DMS 273 (cell line): ENCODE results near the gene IL18BP.

Source experiments
- DNase-seq: peaks from one replicate; lab custom pipeline; 2025; ENCODE audit not compliant: unreplicated experiment; lab: John Stamatoyannopoulos, UW

Gene IL18BP

DNA sequence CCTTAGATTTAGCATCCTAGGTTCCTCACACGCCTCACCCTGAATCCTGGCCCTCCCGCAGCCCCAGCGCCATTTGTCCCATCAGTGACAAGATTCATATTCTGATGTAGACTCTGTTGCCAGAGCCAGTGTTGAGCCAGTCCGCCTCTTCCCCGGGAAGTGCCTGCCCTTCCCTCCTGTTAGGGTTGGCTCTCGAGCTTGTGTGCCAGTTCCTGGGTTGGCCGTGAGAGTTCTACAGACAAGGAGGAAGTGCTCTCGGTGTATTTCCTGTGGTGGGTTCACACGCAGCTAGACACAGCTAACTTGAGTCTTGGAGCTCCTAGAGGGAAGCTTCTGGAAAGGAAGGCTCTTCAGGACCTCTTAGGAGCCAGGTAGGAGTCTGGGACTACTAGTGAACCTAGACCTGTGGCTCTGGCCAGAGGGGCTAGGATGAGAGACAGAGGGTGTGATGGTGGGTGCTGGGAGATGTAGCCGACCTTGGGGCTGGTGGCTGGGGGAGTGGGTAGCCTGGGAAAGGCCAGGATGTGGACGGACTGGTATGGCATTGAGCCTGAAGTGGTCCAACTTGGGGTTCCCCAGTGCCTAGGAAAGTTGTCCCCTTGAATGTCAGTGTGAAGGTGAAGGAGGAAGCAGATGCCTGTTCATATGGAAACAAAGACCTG, at the start of gene IL18BP:
IL18BP (plus strand) TSS at position 261 of the 662 bp plus-strand sequence. CDS start 1,076 bp downstream, outside the sequence.
- DNase-seq: no peak

DNA sequence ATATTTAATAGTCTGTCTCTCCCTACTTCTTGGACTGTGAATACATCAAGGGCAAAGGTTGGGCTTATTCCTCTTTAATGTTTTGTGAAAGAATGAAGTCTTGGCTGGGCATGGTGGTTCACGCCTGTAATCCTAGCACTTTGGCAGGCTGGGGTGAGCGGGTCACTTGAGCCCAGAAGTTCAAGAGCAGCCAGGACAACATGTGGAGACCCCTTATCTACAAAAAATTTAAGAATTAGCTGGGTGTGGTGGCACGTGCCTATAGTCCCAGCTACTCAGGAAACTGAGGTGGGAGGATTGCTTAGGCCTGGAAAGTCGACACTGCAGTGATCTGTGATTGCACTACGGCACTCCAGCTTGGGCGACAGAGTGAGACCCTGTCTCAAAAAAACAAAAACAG, 49.7 kb upstream of the IL18BP start:
- DNase-seq: no peak

DNA sequence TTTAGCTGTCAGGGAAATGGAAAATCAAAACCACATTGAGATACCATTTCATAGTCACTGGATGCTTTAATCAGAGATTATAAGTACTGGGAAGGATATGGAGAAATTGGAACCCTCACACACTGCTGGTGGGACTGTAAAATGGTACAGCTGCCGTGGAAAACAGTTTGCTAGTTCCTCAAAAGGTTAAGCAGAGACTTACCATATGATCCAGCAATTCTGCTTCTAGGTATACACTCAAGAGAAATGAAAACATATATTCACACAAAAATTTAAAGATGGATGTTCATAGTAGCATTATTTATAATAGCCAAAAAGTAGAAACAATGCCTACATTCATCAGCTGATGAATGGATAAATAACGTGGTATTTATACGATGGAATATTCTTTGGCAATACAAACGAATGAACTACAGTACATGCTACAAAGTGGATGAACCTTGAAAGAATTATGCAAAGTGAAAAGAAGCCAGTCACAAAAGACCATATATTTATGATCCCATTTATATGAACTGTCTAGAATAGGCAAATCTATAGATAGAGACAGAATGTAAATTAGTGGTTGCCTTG, 46.9 kb upstream of the IL18BP start:
- no peak for DNase-seq

DNA sequence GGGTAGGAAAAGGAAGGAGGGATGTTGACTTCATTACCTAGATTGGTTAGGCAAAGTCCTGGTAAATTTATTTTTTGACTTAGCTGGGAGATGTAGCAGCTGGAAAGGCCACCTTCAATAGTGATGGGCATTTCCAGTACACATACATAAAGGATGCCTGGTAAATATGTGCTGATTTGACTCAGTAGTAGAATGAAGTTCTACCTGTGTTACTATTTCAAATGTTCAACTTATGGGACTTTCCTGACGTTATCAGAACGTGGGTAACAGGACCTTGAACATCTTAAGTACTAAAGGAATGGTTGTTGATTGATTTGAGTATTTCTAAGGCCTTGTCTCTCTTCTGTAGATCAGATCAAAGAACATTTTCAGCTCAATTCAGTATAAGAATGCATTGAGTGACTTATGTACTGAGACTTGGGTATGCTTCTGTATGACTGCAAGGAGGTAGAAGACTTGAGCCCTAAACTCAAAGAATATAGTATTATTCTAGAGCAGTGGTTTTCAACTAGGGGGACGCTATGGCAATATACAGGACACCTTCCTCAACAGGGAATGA, 42.7 kb upstream of the IL18BP start:
- DNase-seq: no peak

DNA sequence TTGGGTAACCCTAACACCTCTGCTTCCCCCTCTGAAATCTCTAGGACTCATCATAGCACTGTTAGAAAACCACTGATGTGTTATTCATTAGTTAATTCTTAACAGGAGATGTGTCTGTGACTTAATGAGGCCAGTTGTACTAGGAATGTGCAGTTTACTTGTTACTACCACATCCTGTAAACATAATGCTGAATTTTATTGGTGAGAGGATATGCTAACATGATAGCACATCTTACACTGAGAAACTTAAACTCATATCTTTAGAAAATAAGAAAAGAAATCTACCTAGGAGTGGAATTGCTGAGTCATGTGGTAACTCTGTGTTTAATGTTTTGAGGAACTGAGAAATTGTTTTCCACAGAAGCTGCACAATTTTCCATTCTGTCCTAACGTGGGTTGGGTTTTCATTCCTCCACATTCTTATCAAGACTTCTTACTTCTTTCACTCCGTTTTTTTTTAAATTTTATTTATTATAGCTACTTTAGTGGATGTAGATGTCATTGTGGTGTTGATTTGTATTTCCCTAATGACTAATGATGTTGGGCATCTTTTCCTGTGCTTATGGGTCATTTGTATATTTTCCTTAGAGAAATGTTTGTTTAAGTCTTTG, 36.2 kb upstream of the IL18BP start:
- no peak for DNase-seq

DNA sequence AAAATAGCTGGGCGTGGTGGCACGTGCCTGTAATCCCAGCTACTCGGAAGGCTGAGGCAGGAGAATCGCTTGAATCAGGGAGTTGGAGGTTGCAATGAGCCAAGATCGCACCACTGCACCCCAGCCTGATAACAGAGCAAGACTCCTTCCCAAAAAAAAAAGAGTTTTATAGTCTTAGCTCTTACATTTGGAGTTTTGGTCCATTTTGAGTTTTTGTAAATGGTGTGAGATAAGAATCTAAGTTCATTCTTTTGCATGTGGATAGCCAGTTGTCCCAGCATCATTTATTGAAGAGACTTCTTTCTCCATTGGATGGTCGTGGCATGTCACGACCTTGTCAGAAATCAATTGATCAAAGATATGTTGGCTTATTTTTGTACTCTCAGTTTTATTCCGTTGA, 35.2 kb upstream of the IL18BP start:
- DNase-seq: no peak

DNA sequence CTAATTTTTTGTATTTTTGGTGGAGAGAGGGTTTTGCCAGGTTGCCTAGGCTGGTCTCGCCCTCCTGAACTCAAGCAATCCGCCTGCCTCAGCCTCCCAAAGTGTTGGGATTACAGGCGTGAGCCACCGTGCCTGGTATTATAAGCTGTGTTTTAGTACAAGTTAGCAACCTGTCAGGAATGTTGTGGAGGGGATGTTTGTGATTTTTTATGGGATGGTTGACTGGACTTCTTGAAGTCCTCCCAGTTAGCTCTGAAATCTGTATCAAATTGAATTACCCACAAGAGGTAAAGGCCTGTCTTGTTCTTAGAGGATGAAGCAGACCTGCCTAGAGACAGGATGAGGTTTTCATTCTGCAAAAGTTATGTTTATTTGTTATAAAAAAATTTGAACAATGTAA, 34.1 kb upstream of the IL18BP start:
- DNase-seq: no peak

DNA sequence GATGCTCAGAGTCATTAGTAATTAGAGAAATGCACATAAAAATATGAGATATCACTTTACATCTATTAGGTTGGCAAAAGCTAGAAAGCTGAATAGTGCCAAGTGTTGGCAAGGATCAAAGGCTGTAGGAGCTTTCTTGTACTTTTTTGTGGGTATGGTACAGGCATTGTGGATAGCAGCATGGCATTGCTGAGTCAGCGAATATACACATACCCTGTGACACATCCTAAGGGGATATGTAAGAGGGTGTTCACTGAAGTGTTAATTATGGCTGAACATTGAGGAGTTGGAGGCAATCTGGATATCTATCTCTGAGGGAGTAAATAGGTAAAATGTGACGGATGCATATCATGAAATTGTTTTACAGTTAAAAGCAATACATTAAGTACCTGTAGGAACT, 27.0 kb upstream of the IL18BP start:
- DNase-seq: no peak

DNA sequence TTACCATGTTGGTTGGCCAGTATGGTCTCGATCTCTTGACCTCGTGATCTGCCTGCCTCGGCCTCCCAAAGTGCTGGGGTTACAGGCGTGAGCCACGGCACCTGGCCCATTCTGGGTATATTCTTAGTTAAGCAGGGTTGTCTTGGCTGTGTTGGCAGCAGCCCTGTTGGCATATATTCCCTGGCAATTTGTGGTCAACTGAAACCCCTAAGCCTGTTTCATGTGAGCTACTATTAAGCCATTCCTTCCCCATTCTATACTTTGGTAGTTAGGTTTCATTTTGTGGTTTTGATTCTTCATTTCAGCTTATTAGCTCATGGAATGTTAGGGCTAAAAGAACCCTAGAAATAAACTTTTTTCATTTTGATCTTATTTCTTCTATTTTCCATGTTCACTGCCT, 22.2 kb upstream of the IL18BP start:
- no peak for DNase-seq

DNA sequence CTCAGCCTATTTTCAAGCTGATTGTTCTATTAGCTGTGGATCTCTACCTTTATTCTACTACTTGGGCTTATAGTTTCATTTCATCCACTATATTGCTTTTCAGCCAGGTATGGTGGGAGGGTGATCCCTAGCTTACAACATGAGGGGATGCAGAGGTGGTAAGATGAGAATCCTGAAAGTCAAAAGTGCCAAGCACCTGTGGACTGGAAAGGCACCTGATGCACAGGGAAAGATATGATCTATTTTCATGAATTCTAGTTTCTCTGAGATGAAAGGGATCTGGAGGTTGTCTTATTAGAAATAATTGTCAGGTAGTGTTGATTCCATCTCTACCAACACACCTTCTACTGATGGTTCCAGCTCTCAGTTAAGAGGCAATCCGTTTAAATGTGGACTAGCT, 21.6 kb upstream of the IL18BP start:
- DNase-seq: no peak

DNA sequence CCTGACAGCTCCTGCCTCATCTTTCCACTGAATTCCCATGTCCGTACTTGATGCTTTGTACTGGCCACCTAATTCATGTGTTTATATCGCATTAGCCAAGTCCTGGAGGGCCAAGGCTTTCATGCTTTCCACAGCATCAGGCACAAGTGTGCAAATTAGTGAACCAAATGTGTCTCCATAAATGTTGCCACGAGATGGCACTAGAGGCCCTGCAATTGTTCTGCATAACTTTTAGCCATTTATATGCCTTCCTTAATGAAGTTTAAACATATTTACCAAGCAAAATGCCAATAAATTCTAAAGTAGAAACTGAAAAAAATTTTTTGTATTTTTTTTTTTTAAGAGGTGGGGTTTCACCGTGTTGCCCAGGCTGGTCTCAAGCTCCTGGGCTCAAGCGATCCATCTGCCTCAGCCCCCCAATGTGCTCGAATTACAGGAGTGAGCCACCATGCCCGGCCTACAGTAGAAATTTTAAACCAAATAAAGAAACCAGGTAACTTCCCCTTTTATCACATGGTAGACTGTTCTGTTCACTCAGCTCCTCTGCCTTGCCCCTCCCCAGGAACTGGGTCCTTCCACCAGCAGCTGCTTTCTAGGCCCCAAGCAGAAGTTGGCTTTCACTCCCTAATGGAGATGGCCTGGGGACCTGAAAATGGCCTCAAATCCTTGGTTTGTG, 20.8 kb upstream of the IL18BP start:
- DNase-seq: peak; percentile 63

DNA sequence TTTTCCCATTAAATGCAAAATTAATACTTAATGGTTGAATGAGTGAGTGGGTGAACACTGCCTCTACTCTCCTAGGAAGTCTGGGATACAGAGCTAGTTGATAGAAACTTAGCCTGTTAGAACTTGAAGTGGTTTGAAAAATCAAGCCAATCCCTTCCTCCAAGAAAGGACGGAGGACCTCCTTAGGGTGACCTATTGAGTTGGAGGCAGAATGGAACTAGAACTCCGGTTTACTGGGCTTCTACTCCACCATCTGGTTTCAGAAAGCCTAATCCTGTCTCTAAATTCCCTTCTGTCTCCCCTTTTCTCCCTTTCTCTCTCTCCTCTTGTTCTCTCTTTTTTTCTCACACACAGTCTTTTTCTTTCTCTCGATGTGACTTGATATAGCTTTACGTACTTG, 19.6 kb upstream of the IL18BP start:
- no peak for DNase-seq

DNA sequence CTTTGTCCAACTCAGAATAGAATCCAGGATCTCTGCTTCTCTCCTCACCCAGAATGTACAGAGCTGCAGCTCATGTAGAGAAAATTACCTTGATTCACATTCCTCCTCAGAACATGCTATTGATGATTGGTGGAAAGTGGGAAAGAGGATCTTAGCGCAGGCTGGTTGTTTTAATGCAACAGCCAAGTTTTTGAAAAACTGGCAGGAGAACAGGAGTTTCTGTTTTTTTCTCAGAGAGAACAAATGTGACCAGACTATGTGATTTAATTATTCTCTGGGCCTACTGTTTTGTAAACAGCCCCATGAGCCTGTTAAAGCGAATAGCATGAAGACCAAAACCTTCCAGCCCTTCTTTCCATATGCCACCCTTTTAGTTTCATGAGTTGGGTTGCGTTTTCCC, 19.1 kb upstream of the IL18BP start:
- no peak for DNase-seq

DNA sequence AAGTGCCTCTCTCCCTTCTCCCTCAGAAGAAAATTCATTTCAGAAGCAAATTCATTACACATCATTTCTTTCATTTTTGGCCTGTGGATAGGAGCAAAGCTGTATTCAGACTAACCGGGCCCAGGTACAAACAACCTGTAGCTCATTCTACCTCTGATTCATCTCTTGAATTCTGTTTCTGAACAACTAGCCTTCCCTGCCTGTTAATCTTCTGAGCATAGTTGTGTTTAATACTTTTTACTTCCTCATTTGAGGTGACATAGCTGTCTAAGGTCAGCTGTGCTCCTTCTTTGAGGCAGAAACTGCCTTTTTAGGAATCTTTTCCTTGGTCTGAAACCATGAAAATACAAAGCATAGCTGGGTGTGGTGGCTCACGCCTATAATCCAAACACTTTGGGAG, 12.6 kb upstream of the IL18BP start:
- no peak for DNase-seq

DNA sequence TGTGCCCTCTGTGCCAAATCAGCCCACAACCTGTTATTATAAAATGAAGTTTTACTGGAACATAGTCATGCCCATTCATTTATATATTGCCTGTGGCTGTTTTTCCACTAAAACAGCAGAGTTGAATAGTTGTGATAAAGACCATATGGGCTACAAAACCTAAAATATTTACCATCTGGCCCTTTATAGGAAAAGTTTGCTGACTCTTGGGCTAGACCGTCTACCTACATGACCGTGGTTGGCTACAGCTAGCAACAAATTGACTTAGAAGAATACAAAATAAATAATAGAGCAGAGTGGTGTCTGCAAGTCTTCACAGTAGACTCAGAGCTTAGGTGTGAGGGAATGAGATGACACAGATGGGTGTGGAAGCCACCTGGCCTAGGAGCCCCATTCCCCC, 11.2 kb upstream of the IL18BP start:
- no peak for DNase-seq

DNA sequence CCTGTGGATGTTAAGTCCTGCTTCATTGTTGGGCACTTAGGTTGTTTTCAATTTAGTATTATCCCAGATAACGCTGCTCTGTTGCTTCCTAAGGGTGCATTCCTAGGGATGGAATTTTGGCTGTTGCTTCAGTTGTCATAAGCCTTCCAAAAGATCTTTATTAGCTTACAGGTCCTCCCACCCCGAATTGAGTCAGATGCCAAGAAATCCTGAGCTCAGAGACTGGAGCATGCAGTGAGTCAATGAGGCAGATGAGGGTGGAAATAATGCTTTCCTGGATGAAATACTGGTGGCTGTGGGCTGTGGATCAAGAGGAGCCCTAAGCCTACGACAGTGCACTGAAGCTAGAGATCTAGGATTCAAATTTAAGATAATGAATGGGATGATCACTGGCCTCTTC, 10.7 kb upstream of the IL18BP start:
- DNase-seq: no peak

DNA sequence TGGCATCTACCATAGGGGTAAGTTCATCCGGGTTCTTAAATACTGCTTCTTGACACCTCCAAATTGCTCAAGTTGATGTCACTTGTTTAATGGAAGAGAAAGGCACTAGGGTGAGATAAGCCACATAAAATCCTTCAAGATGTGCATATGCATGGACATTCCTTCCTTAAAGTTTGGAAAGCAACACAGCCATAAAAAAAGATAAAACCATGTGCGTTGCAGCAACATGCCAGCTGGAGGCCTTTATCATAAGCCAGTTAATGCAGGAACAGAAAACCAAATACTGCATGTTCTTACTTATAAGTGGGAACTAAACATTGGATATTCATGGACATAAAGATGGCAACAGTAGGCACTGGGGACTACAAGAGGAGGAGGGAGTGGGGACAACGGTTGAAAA, 8.0 kb upstream of the IL18BP start:
- no peak for DNase-seq

DNA sequence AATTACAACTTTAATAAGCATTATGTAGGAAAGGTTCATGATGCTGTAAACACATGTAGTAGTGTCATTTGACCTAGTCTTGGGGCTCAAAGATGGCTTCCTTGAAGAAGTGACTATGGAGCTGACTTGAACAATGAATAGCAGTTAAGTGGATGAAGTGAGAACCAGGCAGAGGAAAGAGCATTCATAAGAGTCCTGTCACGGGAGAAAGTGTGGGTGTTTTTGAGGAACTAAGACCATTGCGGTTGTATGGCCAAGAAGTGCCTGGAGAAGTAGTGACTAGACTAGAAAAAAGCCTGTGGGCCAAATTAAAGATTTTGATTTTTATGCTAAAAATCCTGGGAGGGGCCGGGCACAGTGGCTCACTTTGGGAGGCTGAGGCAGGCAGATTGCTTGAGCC, 7.2 kb upstream of the IL18BP start:
- DNase-seq: no peak

DNA sequence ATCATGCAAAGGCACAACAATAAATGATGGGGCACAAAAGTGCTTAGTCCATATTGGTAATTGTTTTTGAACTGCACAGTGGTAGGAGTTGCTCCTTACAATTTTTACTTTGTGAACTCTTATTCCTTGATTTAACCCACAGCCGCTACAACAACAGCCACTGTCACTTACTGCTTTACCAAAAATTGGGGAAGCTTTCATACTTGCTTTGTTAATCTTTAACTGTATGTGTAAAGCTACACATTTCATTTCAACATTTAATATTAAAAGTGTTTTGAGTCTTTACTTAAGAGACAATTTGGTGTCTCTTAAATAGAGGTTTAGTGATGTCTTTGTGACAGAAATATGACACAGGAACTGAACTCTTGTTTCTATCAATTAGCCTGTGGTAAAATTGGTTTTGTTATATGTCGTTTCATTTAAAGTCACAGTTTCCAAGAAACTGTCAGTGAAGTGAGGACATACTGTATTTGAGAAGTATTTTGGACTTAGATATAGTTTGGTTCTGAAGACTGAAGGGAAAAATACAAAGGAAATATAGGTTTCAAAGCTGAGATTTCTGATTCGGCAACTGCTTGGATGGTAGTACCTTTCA, 6.5 kb upstream of the IL18BP start:
- DNase-seq: no peak

DNA sequence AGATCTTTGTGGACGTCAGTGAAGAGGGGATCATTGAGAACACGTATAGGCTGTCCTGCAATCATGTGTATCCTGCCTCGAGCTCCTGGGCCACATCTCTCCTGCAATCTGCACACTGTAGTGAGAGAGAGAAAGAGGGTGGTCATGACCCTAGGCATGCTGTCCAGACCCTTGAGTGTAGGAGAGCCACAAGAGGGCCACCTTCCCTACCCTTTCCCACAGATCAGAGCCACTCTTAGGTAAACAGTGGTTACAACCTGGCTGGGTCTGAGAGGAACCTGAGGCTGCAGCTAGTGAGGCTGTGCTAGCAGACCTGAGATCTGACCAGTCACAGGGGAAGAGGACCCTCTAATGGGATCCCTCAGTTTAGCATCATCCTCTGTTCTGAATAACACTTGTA, 3.9 kb upstream of the IL18BP start:
- DNase-seq: no peak

DNA sequence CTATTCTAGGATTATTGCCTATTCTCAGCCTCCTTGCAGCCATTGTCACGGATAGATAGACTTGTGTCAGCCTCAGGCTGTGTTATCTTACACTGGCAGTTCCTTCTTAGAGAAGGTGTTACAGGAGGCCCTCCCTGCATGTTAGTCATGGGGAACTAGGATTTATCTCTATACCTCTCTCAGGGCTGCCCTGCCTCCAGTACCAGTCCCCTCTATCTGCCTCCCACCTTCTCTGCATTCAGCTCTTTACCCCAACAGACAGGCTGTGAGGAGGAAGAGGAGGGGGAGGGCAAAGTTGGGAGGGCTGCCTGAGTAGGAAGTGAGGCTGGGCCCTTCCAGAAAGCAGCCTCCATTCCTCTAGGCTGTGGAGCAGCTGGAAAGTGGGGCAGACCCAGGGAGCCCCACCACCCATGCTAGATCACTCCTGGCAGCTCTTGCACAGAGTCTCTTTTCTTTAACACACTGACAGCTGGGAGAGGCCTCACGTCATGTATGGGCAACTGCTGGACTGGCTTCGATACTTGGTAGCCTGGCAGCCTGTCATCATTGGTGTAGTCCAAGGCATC, 2.9 kb upstream of the IL18BP start:
- DNase-seq: no peak
